HEK293T (cell line): ENCODE data around the gene MTNR1B.

Source experiments
- CTCF ChIA-PET: fragments of 350-600 bp; formaldehyde crosslinking; extraction: SDS; loops from one replicate; lab custom pipeline; 2021; ENCODE audit warnings: antibody characterized with exemption, inconsistent platforms; lab: Yijun Ruan, JAX
- POLR2A ChIA-PET: fragments of 350-600 bp; formaldehyde crosslinking; extraction: SDS; loops from one replicate; lab custom pipeline; 2020; ENCODE audit warnings: antibody characterized with exemption, inconsistent platforms; lab: Yijun Ruan, JAX
- DNase-seq: peaks from one replicate; pipeline ENCODE4 v3.0.0; 2012; ENCODE audit warnings: mixed read lengths; ENCODE audit errors: extremely low spot score
- ARNT ChIP-seq: fragments of 450-650 bp; IDR thresholded peaks from 2 replicates; pipeline ENCODE4 v1.6.1; 2017; ENCODE audit warnings: mild to moderate bottlenecking
- BHLHE40 ChIP-seq: fragments of 450-650 bp; IDR thresholded peaks from 2 replicates; pipeline ENCODE4 v1.6.1; 2016; ENCODE audit warnings: mild to moderate bottlenecking, moderate library complexity, borderline replicate concordance
- CTBP1 ChIP-seq: fragments of 450-650 bp; IDR thresholded peaks from 2 replicates; pipeline ENCODE4 v1.6.1; 2016; ENCODE audit warnings: borderline replicate concordance
- ELF4 ChIP-seq: fragments of 450-650 bp; IDR thresholded peaks from 2 replicates; pipeline ENCODE4 v1.6.1; 2017; ENCODE audit warnings: antibody characterized with exemption
- FOXA1 ChIP-seq: fragments of 450-650 bp; IDR thresholded peaks from 2 replicates; pipeline ENCODE4 v1.6.1; 2016; ENCODE audit warnings: mild to moderate bottlenecking
- FOXK2 ChIP-seq: fragments of 450-650 bp; IDR thresholded peaks from 2 replicates; pipeline ENCODE4 v1.6.1; 2016; ENCODE audit warnings: mild to moderate bottlenecking
- FOXM1 ChIP-seq: fragments of 450-650 bp; IDR thresholded peaks from 2 replicates; pipeline ENCODE4 v1.6.1; 2017; ENCODE audit warnings: mild to moderate bottlenecking, borderline replicate concordance
- HDGF ChIP-seq: fragments of 450-650 bp; IDR thresholded peaks from 2 replicates; pipeline ENCODE4 v1.6.1; 2017; ENCODE audit warnings: antibody characterized with exemption, borderline replicate concordance
- L3MBTL2 ChIP-seq: fragments of 450-650 bp; conservative IDR thresholded peaks from 2 replicates; pipeline ENCODE4 v1.6.1; 2016; ENCODE audit warnings: mild to moderate bottlenecking
- LEF1 ChIP-seq: fragments of 450-650 bp; IDR thresholded peaks from 2 replicates; pipeline ENCODE4 v1.6.1; 2017; ENCODE audit warnings: mild to moderate bottlenecking, borderline replicate concordance
- NFRKB ChIP-seq: fragments of 450-650 bp; IDR thresholded peaks from 2 replicates; pipeline ENCODE4 v1.6.1; 2016; ENCODE audit warnings: mild to moderate bottlenecking, moderate library complexity
- PKNOX1 ChIP-seq: fragments of 450-650 bp; IDR thresholded peaks from 2 replicates; pipeline ENCODE4 v1.6.1; 2016
- SP1 ChIP-seq: fragments of 450-650 bp; IDR thresholded peaks from 2 replicates; pipeline ENCODE4 v1.6.1; 2017
- SUZ12 ChIP-seq: fragments of 450-650 bp; IDR thresholded peaks from 2 replicates; pipeline ENCODE4 v1.6.1; 2016; ENCODE audit warnings: mild to moderate bottlenecking
- TARDBP ChIP-seq: fragments of 450-650 bp; IDR thresholded peaks from 2 replicates; pipeline ENCODE4 v1.6.1; 2016
- ZNF384 ChIP-seq: fragments of 450-650 bp; IDR thresholded peaks from 2 replicates; pipeline ENCODE4 v1.6.1; 2016

MTNR1B gene

GRCh38 chr11:92955860-92956259 is 13.6 kb upstream of the MTNR1B start:
- ChIA-PET POLR2A (no interaction called here), CTCF (no interaction called here)
- no peak for DNase-seq
- TF ChIP-seq HDGF (no peak), ARNT (no peak), L3MBTL2 (no peak), FOXA1 (no peak), FOXK2 (no peak), SP1 (no peak), ELF4 (no peak), FOXM1 (no peak), TARDBP (no peak), BHLHE40 (no peak)

GRCh38 chr11:92960886-92961285 is 8.6 kb upstream of the MTNR1B start:
- no peak for TF ChIP-seq FOXK2
- no peak for TF ChIP-seq CTBP1
- TF ChIP-seq PKNOX1 = no peak
- TF ChIP-seq NFRKB = no peak
- no peak for TF ChIP-seq LEF1
- no peak for TF ChIP-seq BHLHE40
- no peak for TF ChIP-seq L3MBTL2
- no peak for TF ChIP-seq TARDBP
- TF ChIP-seq ARNT = no peak
- no peak for TF ChIP-seq ZNF384
- TF ChIP-seq ELF4 = no peak
- TF ChIP-seq FOXM1 = no peak
- TF ChIP-seq HDGF = no peak
- no peak for TF ChIP-seq FOXA1
- no peak for TF ChIP-seq SUZ12
- no peak for TF ChIP-seq SP1
- CTCF ChIA-PET = no interaction called here
- POLR2A ChIA-PET = no interaction called here

GRCh38 chr11:92962446-92962845 is 7.0 kb upstream of the MTNR1B start:
- TF ChIP-seq ELF4 (no peak), ZNF384 (no peak), TARDBP (no peak), ARNT (no peak), LEF1 (no peak), SUZ12 (no peak), PKNOX1 (no peak), CTBP1 (no peak), FOXA1 (no peak), SP1 (no peak), BHLHE40 (no peak), FOXM1 (no peak), L3MBTL2 (no peak), NFRKB (no peak), HDGF (no peak), FOXK2 (no peak)
- ChIA-PET POLR2A (no interaction called here), CTCF (no interaction called here)
- no peak for DNase-seq

More at GRCh38 chr11:92960886-92961285, 8.6 kb upstream of the MTNR1B start:
- no peak for DNase-seq

- no peak for DNase-seq
- POLR2A ChIA-PET = interaction anchor here (0.6 kb wide), 1 partner anchor 236 kb away, joined by 3 read pairs; no protein-coding TSS in a partner anchor
- TF ChIP-seq SP1 (no peak), FOXK2 (no peak), NFRKB (no peak), ZNF384 (no peak), HDGF (no peak), L3MBTL2 (no peak), CTBP1 (no peak), BHLHE40 (no peak), SUZ12 (no peak), FOXA1 (no peak), ELF4 (no peak)
- CTCF ChIA-PET = interaction anchor here (0.6 to 0.7 kb wide), 2 partner anchors 23 to 92 kb away, joined by 3 to 5 read pairs; no protein-coding TSS in a partner anchor
Measured at GRCh38 chr11:92964471-92964870, 5.0 kb upstream of the MTNR1B start.

GRCh38 chr11:92965196-92965595 is 4.3 kb upstream of the MTNR1B start:
- no peak for DNase-seq
- ChIA-PET POLR2A (interaction anchor here (0.6 kb wide), 1 partner anchor 235 kb away, joined by 3 read pairs; no protein-coding TSS in a partner anchor), CTCF (no interaction called here)
- TF ChIP-seq NFRKB (no peak), FOXA1 (no peak), SP1 (no peak), ELF4 (no peak), ZNF384 (no peak), FOXK2 (no peak), BHLHE40 (no peak), PKNOX1 (no peak), TARDBP (no peak), HDGF (no peak), FOXM1 (no peak), ARNT (no peak), L3MBTL2 (no peak), SUZ12 (no peak)

- no peak for DNase-seq
- ChIA-PET POLR2A (no interaction called here), CTCF (no interaction called here)
- TF ChIP-seq LEF1 = no peak
- TF ChIP-seq FOXK2 = no peak
- TF ChIP-seq BHLHE40 = no peak
- no peak for TF ChIP-seq ZNF384
- TF ChIP-seq PKNOX1 = no peak
- no peak for TF ChIP-seq ARNT
- TF ChIP-seq L3MBTL2 = no peak
- TF ChIP-seq CTBP1 = no peak
- TF ChIP-seq HDGF = no peak
- no peak for TF ChIP-seq SP1
- no peak for TF ChIP-seq FOXM1
- no peak for TF ChIP-seq SUZ12
- no peak for TF ChIP-seq NFRKB
- TF ChIP-seq FOXA1 = no peak
- no peak for TF ChIP-seq ELF4
Measured at GRCh38 chr11:92967178-92967577, 2.3 kb upstream of the MTNR1B start.
